Measurements from ENCODE around the gene MAGEA10. TPM values are rescaled to one million over a fixed set of nuclear protein-coding genes. Genes with fewer than 3 reads are reported as not detected.

The MAGEA10 gene
- total and polyA plus RNA-seq, 2 experiments from 2014 or later, result not detected

GRCh38 chrX:152136312-152136711 is 2.1 kb downstream of the MAGEA10 start:
- Histone ChIP-seq H3K27ac (ENCODE audit: low read depth) (no peak overlapping the region), H3K36me3 (ENCODE audit: insufficient read depth) (no peaks in the 10 kb centered on the region), H3K4me3 (no peak overlapping the region), H3F3A (replicated peaks; ENCODE audit: low read depth) (no peaks in the 10 kb centered on the region), H2AFZ (no peak overlapping the region), H3K4me2 (no peak overlapping the region), H4K20me1 (replicated peaks; ENCODE audit: insufficient read depth) (no peaks in the 10 kb centered on the region), H3K27me3 (ENCODE audit: insufficient read depth) (no peaks in the 10 kb centered on the region), H3K9me2 (ENCODE audit: insufficient read depth) (no peaks in the 10 kb centered on the region), H3K79me2 (replicated peaks; ENCODE audit: insufficient read depth) (no peaks in the 10 kb centered on the region), H3K4me1 (ENCODE audit: insufficient read depth) (no peaks in the 10 kb centered on the region)
- Mint-ChIP-seq H3K9me3 (no peaks in the 10 kb centered on the region; the same call in 2 of the 3 replicates), H3K4me1 (no peaks in the 10 kb centered on the region), H3K27me3 (ENCODE audit: insufficient read depth, low read depth, poor library complexity) (no peaks in the 10 kb centered on the region), H3K4me3 (no peak overlapping the region), H3K27ac (no peak overlapping the region), H3K36me3 (ENCODE audit: low read depth) (no peaks in the 10 kb centered on the region)
- TF ChIP-seq ZNF331 (CRISPR knock-in tag; IDR thresholded peaks at IDR 0.05; ENCODE audit: low read depth), result no peak
- TF ChIP-seq EZH2phosphoT487 (IDR thresholded peaks at IDR 0.05; ENCODE audit: unreplicated experiment), result no peak
- TF ChIP-seq, protein P1, sequence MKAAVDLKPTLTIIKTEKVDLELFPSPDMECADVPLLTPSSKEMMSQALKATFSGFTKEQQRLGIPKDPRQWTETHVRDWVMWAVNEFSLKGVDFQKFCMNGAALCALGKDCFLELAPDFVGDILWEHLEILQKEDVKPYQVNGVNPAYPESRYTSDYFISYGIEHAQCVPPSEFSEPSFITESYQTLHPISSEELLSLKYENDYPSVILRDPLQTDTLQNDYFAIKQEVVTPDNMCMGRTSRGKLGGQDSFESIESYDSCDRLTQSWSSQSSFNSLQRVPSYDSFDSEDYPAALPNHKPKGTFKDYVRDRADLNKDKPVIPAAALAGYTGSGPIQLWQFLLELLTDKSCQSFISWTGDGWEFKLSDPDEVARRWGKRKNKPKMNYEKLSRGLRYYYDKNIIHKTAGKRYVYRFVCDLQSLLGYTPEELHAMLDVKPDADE (IDR thresholded peaks at IDR 0.05), result no peak
- no peak for TF ChIP-seq REST (IDR thresholded peaks at IDR 0.05; ENCODE audit: unreplicated experiment)
- TF ChIP-seq, protein P2, sequence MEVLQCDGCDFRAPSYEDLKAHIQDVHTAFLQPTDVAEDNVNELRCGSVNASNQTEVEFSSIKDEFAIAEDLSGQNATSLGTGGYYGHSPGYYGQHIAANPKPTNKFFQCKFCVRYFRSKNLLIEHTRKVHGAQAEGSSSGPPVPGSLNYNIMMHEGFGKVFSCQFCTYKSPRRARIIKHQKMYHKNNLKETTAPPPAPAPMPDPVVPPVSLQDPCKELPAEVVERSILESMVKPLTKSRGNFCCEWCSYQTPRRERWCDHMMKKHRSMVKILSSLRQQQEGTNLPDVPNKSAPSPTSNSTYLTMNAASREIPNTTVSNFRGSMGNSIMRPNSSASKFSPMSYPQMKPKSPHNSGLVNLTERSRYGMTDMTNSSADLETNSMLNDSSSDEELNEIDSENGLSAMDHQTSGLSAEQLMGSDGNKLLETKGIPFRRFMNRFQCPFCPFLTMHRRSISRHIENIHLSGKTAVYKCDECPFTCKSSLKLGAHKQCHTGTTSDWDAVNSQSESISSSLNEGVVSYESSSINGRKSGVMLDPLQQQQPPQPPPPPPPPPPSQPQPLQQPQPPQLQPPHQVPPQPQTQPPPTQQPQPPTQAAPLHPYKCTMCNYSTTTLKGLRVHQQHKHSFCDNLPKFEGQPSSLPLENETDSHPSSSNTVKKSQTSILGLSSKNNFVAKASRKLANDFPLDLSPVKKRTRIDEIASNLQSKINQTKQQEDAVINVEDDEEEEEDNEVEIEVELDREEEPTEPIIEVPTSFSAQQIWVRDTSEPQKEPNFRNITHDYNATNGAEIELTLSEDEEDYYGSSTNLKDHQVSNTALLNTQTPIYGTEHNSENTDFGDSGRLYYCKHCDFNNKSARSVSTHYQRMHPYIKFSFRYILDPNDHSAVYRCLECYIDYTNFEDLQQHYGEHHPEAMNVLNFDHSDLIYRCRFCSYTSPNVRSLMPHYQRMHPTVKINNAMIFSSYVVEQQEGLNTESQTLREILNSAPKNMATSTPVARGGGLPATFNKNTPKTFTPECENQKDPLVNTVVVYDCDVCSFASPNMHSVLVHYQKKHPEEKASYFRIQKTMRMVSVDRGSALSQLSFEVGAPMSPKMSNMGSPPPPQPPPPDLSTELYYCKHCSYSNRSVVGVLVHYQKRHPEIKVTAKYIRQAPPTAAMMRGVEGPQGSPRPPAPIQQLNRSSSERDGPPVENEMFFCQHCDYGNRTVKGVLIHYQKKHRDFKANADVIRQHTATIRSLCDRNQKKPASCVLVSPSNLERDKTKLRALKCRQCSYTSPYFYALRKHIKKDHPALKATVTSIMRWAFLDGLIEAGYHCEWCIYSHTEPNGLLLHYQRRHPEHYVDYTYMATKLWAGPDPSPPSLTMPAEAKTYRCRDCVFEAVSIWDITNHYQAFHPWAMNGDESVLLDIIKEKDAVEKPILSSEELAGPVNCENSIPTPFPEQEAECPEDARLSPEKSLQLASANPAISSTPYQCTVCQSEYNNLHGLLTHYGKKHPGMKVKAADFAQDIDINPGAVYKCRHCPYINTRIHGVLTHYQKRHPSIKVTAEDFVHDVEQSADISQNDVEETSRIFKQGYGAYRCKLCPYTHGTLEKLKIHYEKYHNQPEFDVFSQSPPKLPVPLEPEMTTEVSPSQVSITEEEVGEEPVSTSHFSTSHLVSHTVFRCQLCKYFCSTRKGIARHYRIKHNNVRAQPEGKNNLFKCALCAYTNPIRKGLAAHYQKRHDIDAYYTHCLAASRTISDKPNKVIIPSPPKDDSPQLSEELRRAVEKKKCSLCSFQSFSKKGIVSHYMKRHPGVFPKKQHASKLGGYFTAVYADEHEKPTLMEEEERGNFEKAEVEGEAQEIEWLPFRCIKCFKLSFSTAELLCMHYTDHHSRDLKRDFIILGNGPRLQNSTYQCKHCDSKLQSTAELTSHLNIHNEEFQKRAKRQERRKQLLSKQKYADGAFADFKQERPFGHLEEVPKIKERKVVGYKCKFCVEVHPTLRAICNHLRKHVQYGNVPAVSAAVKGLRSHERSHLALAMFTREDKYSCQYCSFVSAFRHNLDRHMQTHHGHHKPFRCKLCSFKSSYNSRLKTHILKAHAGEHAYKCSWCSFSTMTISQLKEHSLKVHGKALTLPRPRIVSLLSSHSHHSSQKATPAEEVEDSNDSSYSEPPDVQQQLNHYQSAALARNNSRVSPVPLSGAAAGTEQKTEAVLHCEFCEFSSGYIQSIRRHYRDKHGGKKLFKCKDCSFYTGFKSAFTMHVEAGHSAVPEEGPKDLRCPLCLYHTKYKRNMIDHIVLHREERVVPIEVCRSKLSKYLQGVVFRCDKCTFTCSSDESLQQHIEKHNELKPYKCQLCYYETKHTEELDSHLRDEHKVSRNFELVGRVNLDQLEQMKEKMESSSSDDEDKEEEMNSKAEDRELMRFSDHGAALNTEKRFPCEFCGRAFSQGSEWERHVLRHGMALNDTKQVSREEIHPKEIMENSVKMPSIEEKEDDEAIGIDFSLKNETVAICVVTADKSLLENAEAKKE (CRISPR knock-in tag; IDR thresholded peaks at IDR 0.05), result no peak
- no peak for TF ChIP-seq POLR2AphosphoS5 (IDR thresholded peaks at IDR 0.05; ENCODE audit: low read depth)
- no peak for TF ChIP-seq CREB1 (CRISPR knock-in tag; IDR thresholded peaks at IDR 0.05; ENCODE audit: low read depth)
- TF ChIP-seq NANOG (IDR thresholded peaks at IDR 0.05; ENCODE audit: borderline replicate concordance), result no peak
- DNase-seq (ENCODE audit: low spot score) (no peak), ATAC-seq (no peak)

All from GM23338 (cell line).